ENCODE data around the gene SLC27A4.

DNA sequence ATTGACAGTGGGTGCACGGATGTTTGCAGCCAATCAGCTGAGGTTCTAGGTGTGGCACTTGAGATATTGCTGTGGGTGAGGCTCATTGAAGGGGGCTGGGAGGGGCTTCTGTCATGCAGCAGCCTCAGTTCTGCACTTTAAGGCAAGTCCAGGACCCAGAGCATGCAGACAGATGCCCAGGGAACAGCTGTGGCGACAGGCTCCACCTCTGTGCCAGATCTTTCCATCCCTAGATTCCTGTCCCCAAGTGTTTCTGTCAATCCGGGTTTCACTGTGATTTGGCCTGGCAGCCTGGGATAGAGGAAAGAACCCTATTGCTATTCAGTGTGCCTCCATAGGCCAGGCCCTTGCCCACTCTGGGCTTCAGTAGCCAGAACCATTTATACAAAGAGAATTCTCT lies 59.5 kb downstream of the SLC27A4 start:
- TF ChIP-seq CTCF (IDR thresholded peaks at IDR 0.05) (no peak), POLR2A (IDR thresholded peaks at IDR 0.05) (no peak)
